Measurements from ENCODE around the gene CXCL10. TPM values are rescaled to one million over a fixed set of nuclear protein-coding genes. Genes with fewer than 3 reads are reported as not detected.

Gene CXCL10
- total RNA-seq, 1 experiment from 2014 or later, result not detected

GRCh38 chr4:76067652-76068286 is 44.5 kb upstream of the CXCL10 start:
- Histone ChIP-seq H3K27ac (ENCODE audit: low read length) (no peak overlapping the region), H3K4me3 (ENCODE audit: low read depth in 2 of 2, low read length in 2 of 2) (no peak overlapping the region), H3K27me3 (ENCODE audit: control insufficient read depth, insufficient read depth, low read length) (no peaks in the 10 kb centered on the region), H3K4me1 (ENCODE audit: control insufficient read depth, insufficient read depth, low read length) (no peaks in the 10 kb centered on the region), H3K9me3 (ENCODE audit: control insufficient read depth, insufficient read depth, low read depth, low read length) (no peaks in the 10 kb centered on the region), H3K36me3 (ENCODE audit: control insufficient read depth, insufficient read depth, low read length) (no peaks in the 10 kb centered on the region)
- in situ Hi-C loops (cut with HindIII; ENCODE audit: low pct_unique_long_range_greater_than_20kb, low sequenced_read_pairs) (no loop called here), intact Hi-C loops (cut with micrococcal nuclease; ENCODE audit: unreplicated experiment) (loop anchor here (1.0 kb wide), 1 partner anchor 71 kb away; no protein-coding TSS in a partner anchor)
- ChIA-PET CTCF (no interaction called here), POLR2A (no interaction called here)
- DNase-seq (ENCODE audit: low read depth, low spot score), result peak; percentile 36
- BruUV-seq (replicated peaks), result no TSS peak
- peak; percentile 90 for ATAC-seq
- TF ChIP-seq CTCF (IDR thresholded peaks at IDR 0.05) (peak; percentile 80), POLR2AphosphoS5 (IDR thresholded peaks at IDR 0.05; ENCODE audit: low read depth, low read length) (no peak), SIN3A (IDR thresholded peaks at IDR 0.05; ENCODE audit: borderline replicate concordance, insufficient read depth, low read depth, low read length) (no peak), TCF7L2 (IDR thresholded peaks at IDR 0.05; ENCODE audit: low read depth, low read length) (no peak), REST (IDR thresholded peaks at IDR 0.05; ENCODE audit: insufficient read depth in 1 of 2, low read depth in 2 of 2, low read length in 1 of 2) (no peak)

GRCh38 chr4:76066546-76066945 is 43.2 kb upstream of the CXCL10 start:
- no peak overlapping the region for H3K4me3 ChIP-seq (ENCODE audit: low read depth in 2 of 2, low read length in 2 of 2)
- no peaks in the 10 kb centered on the region for H3K36me3 ChIP-seq (ENCODE audit: control insufficient read depth, insufficient read depth, low read length)
- POLR2A ChIA-PET, result no interaction called here
- intact Hi-C loops (cut with micrococcal nuclease; ENCODE audit: unreplicated experiment), result no loop called here
- DNase-seq (ENCODE audit: low read depth, low spot score) (no peak), ATAC-seq (0 out of 2 replicates have a peak, but pooled peaks have one; percentile 21)
- H3K4me1 ChIP-seq (ENCODE audit: control insufficient read depth, insufficient read depth, low read length), result no peaks in the 10 kb centered on the region
- H3K27ac ChIP-seq (ENCODE audit: low read length), result no peak overlapping the region
- BruUV-seq (replicated peaks), result no TSS peak
- CTCF ChIA-PET, result interaction anchor here (1.1 kb wide), 1 partner anchor 71 kb away, joined by 3 read pairs; no protein-coding TSS in a partner anchor
- no peaks in the 10 kb centered on the region; the same call in none of the 2 replicates for H3K27me3 ChIP-seq (ENCODE audit: control insufficient read depth, insufficient read depth, low read length)
- no peaks in the 10 kb centered on the region for H3K9me3 ChIP-seq (ENCODE audit: control insufficient read depth, insufficient read depth, low read depth, low read length)
- in situ Hi-C loops (cut with HindIII; ENCODE audit: low pct_unique_long_range_greater_than_20kb, low sequenced_read_pairs), result no loop called here
- TF ChIP-seq TCF7L2 (IDR thresholded peaks at IDR 0.05; ENCODE audit: low read depth, low read length) (no peak), POLR2AphosphoS5 (IDR thresholded peaks at IDR 0.05; ENCODE audit: low read depth, low read length) (no peak), SIN3A (IDR thresholded peaks at IDR 0.05; ENCODE audit: borderline replicate concordance, insufficient read depth, low read depth, low read length) (no peak), CTCF (IDR thresholded peaks at IDR 0.05) (no peak), REST (IDR thresholded peaks at IDR 0.05; ENCODE audit: insufficient read depth in 1 of 2, low read depth in 2 of 2, low read length in 1 of 2) (no peak)

All from Panc1 (cell line).